Mucosa of descending colon (tissue), 3 donors: Measurements from ENCODE around the gene TACR2. TPM values are rescaled to one million over a fixed set of nuclear protein-coding genes. Genes with fewer than 3 reads are reported as not detected.

Source experiments
- ATAC-seq: fragments of 200-7000 bp; cut with Tn5 transposase; one replicate; pipeline ENCODE4 v1.9.1; 2020; ENCODE audit warnings: mild to moderate bottlenecking, moderate library complexity
- DNase-seq, 3 donors: peaks; one replicate each; pipeline ENCODE4 v3.0.0-alpha.2; 2020
- H3K36me3 ChIP-seq: fragments of 200-600 bp; one replicate; pipeline ENCODE4 v1.8.0; 2021; ENCODE audit warnings: low read depth, mild to moderate bottlenecking
- H3K4me1 ChIP-seq: fragments of 200-600 bp; one replicate; pipeline ENCODE4 v1.8.0; 2021; ENCODE audit warnings: low read depth, mild to moderate bottlenecking
- H3K4me3 ChIP-seq: fragments of 200-600 bp; one replicate; pipeline ENCODE4 v1.8.0; 2021; ENCODE audit warnings: mild to moderate bottlenecking
- H3K9me3 ChIP-seq: fragments of 200-600 bp; one replicate; pipeline ENCODE4 v1.8.0; 2021; ENCODE audit warnings: mild to moderate bottlenecking
- CTCF ChIP-seq: fragments of 200-600 bp; IDR thresholded peaks from one replicate; pipeline ENCODE4 v1.8.0; 2022; ENCODE audit warnings: antibody characterized with exemption, mild to moderate bottlenecking
- intact Hi-C, 2 donors: fragments of 100-400 bp; cut with DNase I in 1 of 2; cut with micrococcal nuclease in 1 of 2; formaldehyde crosslinking; loops; one replicate each; pipeline versions ENCODE4 v1.11.0 to v1.11.1; 2022; cut with DNase I, micrococcal nuclease
- total RNA-seq, 3 donors: library from RNA; stranded (reverse); fragmentation: NEBNext Ultra II Directional in 2 of 3; extraction: Animal tissue kit (Norgen Biotek cat#: 25700) in 2 of 3; gene quantifications; one replicate each; pipeline versions ENCODE4 v1.2.1 to v1.2.4, GENCODE V29; 2021 to 2023
- donor health status: DM: no; HTN: no; CAD: no; lungs with moderate emphysema.
- donor health status: DM: no; HTN: no; CAD: no.
- donor health status: DM: no; HTN: yes; CAD: no.

The TACR2 gene
- total RNA-seq, 3 donors from 2014 or later = 6.3 to 204 (median 9.5) TPM

- DNase-seq = no peak
- no peak for ATAC-seq
- H3K9me3 ChIP-seq = no peaks in the 10 kb centered on the region
- intact Hi-C loops = no loop called here
- H3K4me3 ChIP-seq = no peak overlapping the region
- peaks cover 5% of the 10 kb centered on the region for H3K4me1 ChIP-seq
- TF ChIP-seq CTCF = no peak
- H3K36me3 ChIP-seq = no peaks in the 10 kb centered on the region
Measured at GRCh38 chr10:69407621-69408301, 9.0 kb downstream of the TACR2 start.

DNA sequence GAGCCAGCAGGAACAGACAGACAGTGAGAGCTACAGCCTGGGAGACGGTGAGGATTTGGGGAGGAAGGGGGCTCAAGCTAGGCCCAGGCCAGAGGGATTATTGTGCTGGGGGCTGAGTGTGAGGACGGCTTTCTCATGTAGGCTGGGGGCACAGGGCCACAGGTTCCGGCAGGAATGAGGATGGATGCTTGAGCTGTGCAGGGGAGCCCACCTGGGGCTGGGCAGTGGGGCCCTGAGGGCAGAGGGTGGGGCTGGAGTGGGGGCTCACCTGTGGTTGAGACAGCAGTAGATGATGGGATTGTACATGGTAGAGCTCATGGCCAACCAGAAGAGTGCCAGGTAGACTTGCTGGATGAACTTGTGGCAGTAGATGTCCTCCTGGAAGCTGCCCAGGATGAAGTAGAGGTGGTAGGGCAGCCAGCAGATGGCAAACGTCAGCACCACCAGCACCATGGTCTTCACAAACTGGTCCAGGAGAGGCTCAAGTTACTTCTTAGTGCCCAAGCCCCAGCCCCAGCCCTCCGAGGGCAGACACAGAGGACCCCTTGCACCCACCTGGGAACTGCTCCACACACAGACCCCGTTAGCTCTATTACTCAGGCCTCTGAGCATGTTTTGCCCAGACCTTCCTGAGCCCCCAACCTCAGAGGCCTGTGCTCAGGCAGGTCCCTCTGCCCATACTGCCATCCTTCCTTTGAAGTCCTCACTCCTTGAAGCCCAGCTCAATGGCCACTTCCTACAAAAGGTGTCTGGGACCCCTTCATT is 9.7 kb downstream of the TACR2 start:
- Histone ChIP-seq H3K36me3 (no peaks in the 10 kb centered on the region), H3K4me1 (peaks cover 5% of the 10 kb centered on the region), H3K4me3 (no peak overlapping the region), H3K9me3 (no peaks in the 10 kb centered on the region)
- DNase-seq (no peak), ATAC-seq (no peak)
- intact Hi-C loops = no loop called here
- TF ChIP-seq CTCF = no peak

- no peak for TF ChIP-seq CTCF
- intact Hi-C loops = no loop called here
- DNase-seq (no peak), ATAC-seq (peak; percentile 3)
- Histone ChIP-seq H3K4me3 (no peak overlapping the region), H3K36me3 (no peaks in the 10 kb centered on the region), H3K4me1 (peaks cover 5% of the 10 kb centered on the region), H3K9me3 (no peaks in the 10 kb centered on the region)
Measured at GRCh38 chr10:69406302-69406811, 10.4 kb downstream of the TACR2 start.

DNA sequence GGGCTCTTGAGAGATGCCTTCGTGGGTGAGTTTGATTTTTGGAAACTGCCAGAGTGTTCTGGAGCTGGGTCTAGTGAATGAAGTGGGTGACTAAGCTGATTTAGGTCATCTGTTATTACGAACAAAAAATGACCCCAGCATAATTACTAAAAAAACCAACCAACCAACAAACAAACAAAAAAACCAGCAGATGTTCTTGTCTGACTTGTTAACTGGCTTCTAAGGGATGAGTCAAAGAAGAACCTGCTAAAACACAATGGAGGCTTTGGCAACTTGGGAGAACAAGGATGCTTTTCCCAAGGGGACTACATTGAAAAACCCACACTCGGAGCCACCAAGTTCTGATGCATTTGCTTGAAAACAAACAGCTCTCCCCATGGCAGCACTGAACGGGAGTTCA is 11.5 kb downstream of the TACR2 start:
- H3K4me1 ChIP-seq = peaks cover 5% of the 10 kb centered on the region
- intact Hi-C loops = no loop called here
- ATAC-seq (no peak), DNase-seq (no peak)
- no peak for TF ChIP-seq CTCF
- no peak overlapping the region for H3K4me3 ChIP-seq
- no peaks in the 10 kb centered on the region for H3K9me3 ChIP-seq
- no peaks in the 10 kb centered on the region for H3K36me3 ChIP-seq

DNA sequence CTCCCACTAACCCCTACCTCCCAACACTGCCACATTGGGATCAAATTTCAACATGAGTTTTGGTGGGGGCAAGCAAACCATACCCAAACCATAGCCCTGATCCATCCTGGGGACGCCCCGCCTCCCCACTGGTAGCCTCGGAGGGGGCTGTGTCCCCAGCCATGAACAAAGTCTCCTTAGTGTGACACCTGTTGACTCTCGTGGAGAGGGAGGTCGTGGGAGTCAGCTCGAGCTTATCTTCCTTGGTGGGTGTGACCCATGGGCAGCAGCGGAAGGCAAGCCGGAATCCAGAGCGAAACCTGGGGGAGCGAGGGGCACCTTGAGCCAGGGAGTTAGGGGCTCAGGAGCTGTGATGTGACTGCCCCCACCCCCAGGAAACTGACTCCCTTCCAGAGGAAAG is 11.9 kb downstream of the TACR2 start:
- no peak for TF ChIP-seq CTCF
- Histone ChIP-seq H3K9me3 (no peaks in the 10 kb centered on the region), H3K4me3 (no peak overlapping the region), H3K36me3 (no peaks in the 10 kb centered on the region), H3K4me1 (peaks cover 5% of the 10 kb centered on the region)
- intact Hi-C loops = no loop called here
- DNase-seq (no peak), ATAC-seq (no peak)
